Gastroesophageal sphincter (tissue), 4 donors: ENCODE results near the gene NTRK3. TPM values are rescaled to one million over a fixed set of nuclear protein-coding genes. Genes with fewer than 3 reads are reported as not detected.

Experiments used
- ATAC-seq: fragments of 150-250 bp; one replicate; pipeline ENCODE4 v1.9.1; 2016; ENCODE audit warnings: mild to moderate bottlenecking, moderate library complexity
- H3K27ac ChIP-seq, 4 donors: fragments of 200-600 bp; sonication (generic) in 3 of 4; 1 replicate in 3 of 4; 2 replicates in 1 of 4; pipeline ENCODE4 v1.5.1; 2016 to 2019
- H3K27me3 ChIP-seq: fragments of 200-600 bp; sonication (generic); one replicate; pipeline ENCODE4 v1.5.1; 2019
- H3K36me3 ChIP-seq, 2 donors: fragments of 200-600 bp; sonication (generic); one replicate each; pipeline ENCODE4 v1.5.1; 2019; ENCODE audit warnings: control low read depth in 1 of 2
- H3K4me1 ChIP-seq, 3 donors: fragments of 200-600 bp; sonication (generic); 1 replicate in 2 of 3; 2 replicates in 1 of 3; pipeline ENCODE4 v1.5.1; 2016 to 2019; ENCODE audit warnings: control low read depth in 2 of 3
- H3K4me3 ChIP-seq, 2 donors: fragments of 200-600 bp; sonication (generic); one replicate each; pipeline ENCODE4 v1.5.1; 2019; ENCODE audit warnings: mild to moderate bottlenecking in 1 of 2, moderate library complexity in 1 of 2
- H3K9me3 ChIP-seq, 3 donors: fragments of 200-600 bp; sonication (generic); one replicate each; pipeline ENCODE4 v1.5.1; 2017 to 2019; ENCODE audit warnings: control low read depth in 2 of 3
- CTCF ChIP-seq, 4 experiments: fragments of 200-600 bp in 2 of 4; fragments of 450-650 bp in 2 of 4; sonication (generic) in 1 of 4; IDR thresholded peaks; one replicate each; pipeline ENCODE4 v1.5.1; 2017 to 2019; ENCODE audit warnings: antibody characterized with exemption in 4 of 4, mild to moderate bottlenecking in 2 of 4, moderate library complexity in 2 of 4
- EP300 ChIP-seq: sonication (generic); formaldehyde crosslinking; IDR thresholded peaks from one replicate; pipeline ENCODE4 v1.6.1; 2017; ENCODE audit warnings: antibody characterized with exemption, mild to moderate bottlenecking
- POLR2A ChIP-seq, 2 donors: fragments of 450-650 bp; IDR thresholded peaks; one replicate each; pipeline ENCODE4 v1.6.1; 2017; ENCODE audit warnings: antibody characterized with exemption in 2 of 2, mild to moderate bottlenecking in 2 of 2, moderate library complexity in 1 of 2
- POLR2AphosphoS5 ChIP-seq: sonication (generic); formaldehyde crosslinking; IDR thresholded peaks from one replicate; pipeline ENCODE4 v1.6.1; 2017; ENCODE audit warnings: antibody characterized with exemption
- WGBS, 2 donors: methylation state at CpG; one replicate each; pipeline ENCODE4 v1.1.5; 2018; ENCODE audit warnings: low coverage in 1 of 2; 5-methylcytosine and 5-hydroxymethylcytosine counted together
- total RNA-seq, 4 donors: library from RNA; depleted of rRNA; stranded (reverse); fragments of >200 nt; gene quantifications; one replicate each; pipeline ENCODE4 v1.1.0, GENCODE V29; 2016

The NTRK3 gene
- total RNA-seq, 4 donors from 2014 or later = 0.47 to 4.3 (median 1.5) TPM

- H3K36me3 ChIP-seq = no peaks in the 10 kb centered on the region
- ATAC-seq = no peak
- no peaks in the 10 kb centered on the region for H3K9me3 ChIP-seq
- no peak overlapping the region for H3K27ac ChIP-seq
- H3K27me3 ChIP-seq = peaks cover 12% of the 10 kb centered on the region
- H3K4me1 ChIP-seq = no peaks in the 10 kb centered on the region
- no peak for TF ChIP-seq CTCF (IDR thresholded peaks at IDR 0.05)
- no peak for TF ChIP-seq EP300
- TF ChIP-seq POLR2AphosphoS5 = no peak
- no peak for TF ChIP-seq POLR2A (IDR thresholded peaks at IDR 0.05)
- WGBS, 2 donors = no CpG with 5 or more reads among the region's 2 CpGs
- no peak overlapping the region for H3K4me3 ChIP-seq
These were observed 225.1 kb downstream of the NTRK3 start for GRCh38 chr15:88031461-88031860.

GRCh38 chr15:88029696-88030095 lies 226.8 kb downstream of the NTRK3 start:
- Histone ChIP-seq H3K27me3 (peaks cover 12% of the 10 kb centered on the region), H3K4me1 (no peaks in the 10 kb centered on the region), H3K27ac (no peak overlapping the region), H3K9me3 (peaks cover 0 to 4% (median 0%) of the 10 kb centered on the region in 3 donors), H3K4me3 (no peak overlapping the region), H3K36me3 (no peaks in the 10 kb centered on the region)
- WGBS, 2 donors = 56 to 62% methylated on average over 2 of the region's 2 CpGs
- TF ChIP-seq POLR2AphosphoS5 = no peak
- no peak for TF ChIP-seq CTCF (IDR thresholded peaks at IDR 0.05)
- TF ChIP-seq POLR2A (IDR thresholded peaks at IDR 0.05) = no peak
- no peak for TF ChIP-seq EP300
- no peak for ATAC-seq

- H3K4me1 ChIP-seq = no peaks in the 10 kb centered on the region
- no peak overlapping the region for H3K27ac ChIP-seq
- H3K36me3 ChIP-seq = no peaks in the 10 kb centered on the region
- peaks cover 12% of the 10 kb centered on the region for H3K27me3 ChIP-seq
- H3K4me3 ChIP-seq = no peak overlapping the region
- H3K9me3 ChIP-seq = peaks cover 0 to 4% (median 0%) of the 10 kb centered on the region in 3 donors
- no peak for ATAC-seq
- no peak for TF ChIP-seq EP300
- TF ChIP-seq CTCF (IDR thresholded peaks at IDR 0.05) = no peak
- no peak for TF ChIP-seq POLR2A (IDR thresholded peaks at IDR 0.05)
- TF ChIP-seq POLR2AphosphoS5 = no peak
- WGBS, 2 donors = 58 to 94% methylated on average over 3 of the region's 3 CpGs
These were observed 228.5 kb downstream of the NTRK3 start for GRCh38 chr15:88028024-88028423.

- 75 to 78% methylated on average over 1 to 5 of the region's 5 CpGs for WGBS, 2 donors
- Histone ChIP-seq H3K27me3 (no peaks in the 10 kb centered on the region), H3K4me3 (no peak overlapping the region), H3K9me3 (peaks cover 0 to 4% (median 0%) of the 10 kb centered on the region in 3 donors), H3K4me1 (no peaks in the 10 kb centered on the region), H3K36me3 (no peaks in the 10 kb centered on the region), H3K27ac (no peak overlapping the region)
- no peak for ATAC-seq
- TF ChIP-seq POLR2AphosphoS5 (no peak), EP300 (no peak), CTCF (IDR thresholded peaks at IDR 0.05) (no peak), POLR2A (IDR thresholded peaks at IDR 0.05) (no peak)
These were observed 232.6 kb downstream of the NTRK3 start for GRCh38 chr15:88023914-88024313.

- Histone ChIP-seq H3K4me1 (no peaks in the 10 kb centered on the region), H3K4me3 (no peak overlapping the region), H3K27ac (no peak overlapping the region), H3K36me3 (no peaks in the 10 kb centered on the region), H3K9me3 (peaks cover 0 to 4% (median 0%) of the 10 kb centered on the region in 3 donors), H3K27me3 (no peaks in the 10 kb centered on the region)
- ATAC-seq = no peak
- WGBS, 2 donors = 48 to 68% methylated on average over 2 of the region's 2 CpGs
- no peak for TF ChIP-seq EP300
- TF ChIP-seq POLR2A (IDR thresholded peaks at IDR 0.05) = no peak
- TF ChIP-seq CTCF (IDR thresholded peaks at IDR 0.05) = no peak
- no peak for TF ChIP-seq POLR2AphosphoS5
These were observed 233.8 kb downstream of the NTRK3 start for GRCh38 chr15:88022716-88023115.
